Spleen (tissue), 7 donors: ENCODE data around the gene COG7.

Source experiments
- POLR2A ChIP-seq, 3 donors: fragments of 450-650 bp; IDR thresholded peaks; one replicate each; pipeline ENCODE4 v1.5.1; 2017; ENCODE audit warnings: antibody characterized with exemption in 3 of 3, mild to moderate bottlenecking in 1 of 3
- POLR2AphosphoS5 ChIP-seq, 3 donors: sonication (generic); formaldehyde crosslinking; IDR thresholded peaks; one replicate each; pipeline ENCODE4 v1.5.1; 2017; ENCODE audit warnings: antibody characterized with exemption in 3 of 3
- TF ChIP-seq, protein P1 (sequence below), 11 experiments: fragments of 200-600 bp in 7 of 11; fragments of 450-650 bp in 4 of 11; sonication (generic) in 4 of 11; IDR thresholded peaks in 8 of 11; conservative IDR thresholded peaks in 3 of 11; 1 replicate in 7 of 11; 2 replicates in 4 of 11; pipeline versions ENCODE4 v1.4.0 to v1.8.0; 2016 to 2021; ENCODE audit warnings: antibody characterized with exemption in 11 of 11, inconsistent platforms in 4 of 11, mild to moderate bottlenecking in 1 of 11
- donor health status: DM: no; HTN: no; CAD: no; lungs with moderate emphysema.
- donor health status: DM: no; HTN: no; CAD: no.
- donor health status: DM: no; HTN: no; CAD: no.

DNA sequence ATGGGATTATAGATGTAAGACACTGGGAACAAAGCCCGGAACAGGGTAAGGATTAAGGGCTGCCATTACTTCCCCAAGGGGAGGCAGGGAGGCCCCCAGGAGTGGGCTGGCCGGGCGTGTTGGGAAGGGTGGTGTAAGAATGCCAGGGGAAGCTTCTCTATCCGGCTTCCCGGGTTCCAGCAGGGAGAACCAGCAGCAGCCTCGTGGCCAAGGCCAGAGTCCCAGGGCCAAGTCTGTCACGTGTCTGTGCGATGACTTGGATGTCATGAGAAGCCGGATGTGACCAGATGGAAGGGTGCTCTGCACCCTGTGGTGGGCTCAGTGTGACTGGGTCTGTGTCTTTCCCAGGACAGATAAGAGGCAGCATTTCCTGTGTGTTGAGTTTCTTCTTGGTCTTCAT is 98.7 kb downstream of the COG7 start:
- TF ChIP-seq, protein P1, sequence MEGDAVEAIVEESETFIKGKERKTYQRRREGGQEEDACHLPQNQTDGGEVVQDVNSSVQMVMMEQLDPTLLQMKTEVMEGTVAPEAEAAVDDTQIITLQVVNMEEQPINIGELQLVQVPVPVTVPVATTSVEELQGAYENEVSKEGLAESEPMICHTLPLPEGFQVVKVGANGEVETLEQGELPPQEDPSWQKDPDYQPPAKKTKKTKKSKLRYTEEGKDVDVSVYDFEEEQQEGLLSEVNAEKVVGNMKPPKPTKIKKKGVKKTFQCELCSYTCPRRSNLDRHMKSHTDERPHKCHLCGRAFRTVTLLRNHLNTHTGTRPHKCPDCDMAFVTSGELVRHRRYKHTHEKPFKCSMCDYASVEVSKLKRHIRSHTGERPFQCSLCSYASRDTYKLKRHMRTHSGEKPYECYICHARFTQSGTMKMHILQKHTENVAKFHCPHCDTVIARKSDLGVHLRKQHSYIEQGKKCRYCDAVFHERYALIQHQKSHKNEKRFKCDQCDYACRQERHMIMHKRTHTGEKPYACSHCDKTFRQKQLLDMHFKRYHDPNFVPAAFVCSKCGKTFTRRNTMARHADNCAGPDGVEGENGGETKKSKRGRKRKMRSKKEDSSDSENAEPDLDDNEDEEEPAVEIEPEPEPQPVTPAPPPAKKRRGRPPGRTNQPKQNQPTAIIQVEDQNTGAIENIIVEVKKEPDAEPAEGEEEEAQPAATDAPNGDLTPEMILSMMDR (IDR thresholded peaks at IDR 0.05 in 8 of 11, conservative IDR thresholded peaks at IDR 0.05 in 3 of 11): no peak
- TF ChIP-seq POLR2AphosphoS5 (IDR thresholded peaks at IDR 0.05) (no peak), POLR2A (IDR thresholded peaks at IDR 0.05) (no peak)
